B cell (primary cell): ENCODE data around the gene GALM. TPM values are rescaled to one million over a fixed set of nuclear protein-coding genes. Genes with fewer than 3 reads are reported as not detected.
"Not testable (repeated sequence)": the region's sequence is repeated elsewhere in the genome, so short reads cannot be mapped to it uniquely, and the experiment has no call there.

ENCODE experiments used
- ATAC-seq: fragments of 200-7000 bp; cut with Tn5 transposase; one replicate; pipeline ENCODE4 v1.10.0; 2021; ENCODE audit warnings: low read depth, mild to moderate bottlenecking, moderate number of reproducible peaks, moderate library complexity
- CTCF ChIA-PET: fragments of 350-600 bp; sonication (Branson Sonifier 250); formaldehyde crosslinking; loops from one replicate; lab custom pipeline; 2021; ENCODE audit warnings: antibody characterized with exemption, inconsistent platforms; lab: Charles Lee
- POLR2A ChIA-PET: fragments of 350-600 bp; sonication (Branson Sonifier 250); formaldehyde crosslinking; loops from one replicate; lab custom pipeline; 2021; ENCODE audit warnings: antibody characterized with exemption; lab: Charles Lee
- DNase-seq: peaks from one replicate; pipeline ENCODE4 v3.0.0; 2013
- H2AFZ ChIP-seq: 2 replicates; pipeline ENCODE4 v1.6.1; 2012; ENCODE audit warnings: mild to moderate bottlenecking, low read depth, low read length; ENCODE audit not compliant: insufficient read depth, poor library complexity, severe bottlenecking
- H3K27ac ChIP-seq, 2 donors: 1 replicate in 1 of 2; 2 replicates in 1 of 2; pipeline ENCODE4 v1.5.1; 2012 to 2013; ENCODE audit warnings: low read length in 2 of 2, mild to moderate bottlenecking in 2 of 2, moderate library complexity in 1 of 2
- H3K27me3 ChIP-seq, 4 experiments: fragments of 200-600 bp in 1 of 4; sonication (generic) in 1 of 4; replicated peaks in 1 of 4; 1 replicate in 2 of 4; 2 replicates in 2 of 4; pipeline versions ENCODE4 v1.6.1 to v1.7.0; 2013 to 2016; ENCODE audit warnings: low read length in 3 of 4, mild to moderate bottlenecking in 2 of 4, mixed read lengths in 1 of 4, moderate library complexity in 1 of 4; ENCODE audit not compliant: insufficient read depth in 4 of 4, control insufficient read depth in 3 of 4; ENCODE audit errors: control extremely low read depth in 1 of 4
- H3K36me3 ChIP-seq, 2 experiments: replicated peaks in 1 of 2; 1 replicate in 1 of 2; 2 replicates in 1 of 2; pipeline versions ENCODE4 v1.6.1 to v1.7.1; 2013; ENCODE audit warnings: low read length in 1 of 2; ENCODE audit not compliant: insufficient read depth in 2 of 2, control insufficient read depth in 1 of 2; ENCODE audit errors: control extremely low read depth in 1 of 2, extremely low read depth in 1 of 2
- H3K4me1 ChIP-seq, 2 donors: fragments of 200-600 bp in 1 of 2; sonication (generic) in 1 of 2; 1 replicate in 1 of 2; 2 replicates in 1 of 2; pipeline versions ENCODE4 v1.5.1 to v1.6.1; 2013 to 2017; ENCODE audit warnings: low read length in 2 of 2; ENCODE audit not compliant: control insufficient read depth in 2 of 2, insufficient read depth in 2 of 2
- H3K4me2 ChIP-seq: replicated peaks from 2 replicates; pipeline ENCODE3; 2012; ENCODE audit warnings: mild to moderate bottlenecking, low read depth, low read length; ENCODE audit not compliant: poor library complexity, severe bottlenecking
- H3K4me3 ChIP-seq, 5 experiments: fragments of 200-600 bp in 1 of 5; sonication (generic) in 1 of 5; 1 replicate in 3 of 5; 2 replicates in 2 of 5; pipeline versions ENCODE4 v1.5.1 to v1.7.0; 2011 to 2016; ENCODE audit warnings: low read length in 4 of 5, mild to moderate bottlenecking in 4 of 5, low read depth in 2 of 5, control low read depth in 1 of 5, moderate library complexity in 1 of 5; ENCODE audit not compliant: insufficient read depth in 1 of 5; ENCODE audit errors: control extremely low read depth in 1 of 5, extremely low read depth in 1 of 5
- H3K79me2 ChIP-seq: fragments of 200-600 bp; sonication (generic); one replicate; pipeline ENCODE4 v1.6.0; 2016; ENCODE audit warnings: low read length; ENCODE audit not compliant: control insufficient read depth, insufficient read depth
- H3K9ac ChIP-seq: fragments of 200-600 bp; sonication (generic); 2 replicates; pipeline ENCODE4 v1.6.1; 2017; ENCODE audit warnings: mild to moderate bottlenecking, low read length, moderate library complexity
- H3K9me3 ChIP-seq, 3 donors: one replicate each; pipeline versions ENCODE4 v1.6.1 to v1.7.1; 2013; ENCODE audit warnings: low read length in 2 of 3; ENCODE audit not compliant: control insufficient read depth in 2 of 3, insufficient read depth in 1 of 3; ENCODE audit errors: control extremely low read depth in 1 of 3
- H4K20me1 ChIP-seq: 2 replicates; pipeline ENCODE4 v1.6.0; 2012; ENCODE audit warnings: mild to moderate bottlenecking, low read length; ENCODE audit not compliant: insufficient read depth, control insufficient read depth, poor library complexity, severe bottlenecking
- H3K27ac Mint-ChIP-seq: one replicate; pipeline ENCODE4 v1.8.0; 2021; ENCODE audit warnings: mixed read lengths
- H3K27me3 Mint-ChIP-seq: one replicate; pipeline ENCODE4 v1.8.0; 2021; ENCODE audit warnings: mixed read lengths
- H3K4me1 Mint-ChIP-seq: one replicate; pipeline ENCODE4 v1.8.0; 2021; ENCODE audit warnings: mixed read lengths
- H3K4me3 Mint-ChIP-seq: one replicate; pipeline ENCODE4 v1.8.0; 2021; ENCODE audit warnings: mixed read lengths
- H3K9me3 Mint-ChIP-seq: one replicate; pipeline ENCODE4 v1.8.0; 2022; ENCODE audit warnings: mixed read lengths; ENCODE audit not compliant: insufficient read depth
- EZH2 ChIP-seq: IDR thresholded peaks from 2 replicates; pipeline ENCODE4 v1.6.1; 2012; ENCODE audit warnings: borderline replicate concordance, low read depth, mild to moderate bottlenecking, moderate library complexity, low read length; ENCODE audit not compliant: insufficient read depth, poor library complexity, severe bottlenecking
- WGBS: methylation state at CpG from one replicate; pipeline ENCODE4 v1.1.5; 2013; ENCODE audit warnings: missing lambda C conversion rate; ENCODE audit not compliant: insufficient coverage; 5-methylcytosine and 5-hydroxymethylcytosine counted together
- intact Hi-C: fragments of 100-400 bp; cut with micrococcal nuclease; formaldehyde crosslinking; loops from one replicate; pipeline ENCODE4 v1.10.0; 2022
- polyA plus RNA-seq: library from polyadenylated mRNA; depleted of rRNA; stranded (reverse); fragments of >200 nt; gene quantifications from 2 replicates; pipeline ENCODE4 v1.2.3, GENCODE V29; 2012
- total RNA-seq, 2 donors: library from RNA; stranded (reverse); fragments of 120-200 nt in 1 of 2; gene quantifications; 1 replicate in 1 of 2; 2 replicates in 1 of 2; pipeline versions ENCODE4 v1.2.3 to v1.2.4, GENCODE V29; 2013 to 2022
- TF ChIP-seq, protein P1 (sequence below): fragments of 200-600 bp; IDR thresholded peaks from one replicate; pipeline ENCODE4 v1.8.0; 2022; ENCODE audit warnings: antibody characterized with exemption, mild to moderate bottlenecking

The GALM gene
- total and polyA plus RNA-seq, 2 donors (not counting 1 experiment from before 2014, with no cell fraction given) = 5.1 to 9.7 TPM

- Mint-ChIP-seq H3K4me3 (no peak overlapping the region), H3K27me3 (no peaks in the 10 kb centered on the region), H3K4me1 (no peaks in the 10 kb centered on the region), H3K27ac (no peak overlapping the region), H3K9me3 (no peaks in the 10 kb centered on the region)
- Histone ChIP-seq H3K36me3 (peaks cover 7 to 32% of the 10 kb centered on the region in 2 experiments), H3K4me1 (no peaks in the 10 kb centered on the region), H3K27me3 (no peaks in the 10 kb centered on the region), H3K4me3 (no peak overlapping the region), H3K9ac (no peak overlapping the region), H4K20me1 (no peaks in the 10 kb centered on the region), H3K9me3 (no peaks in the 10 kb centered on the region), H3K27ac (no peak overlapping the region), H3K4me2 (no peak overlapping the region), H3K79me2 (no peaks in the 10 kb centered on the region), H2AFZ (no peak overlapping the region)
- ATAC-seq (no peak), DNase-seq (no peak)
- ChIA-PET CTCF (no interaction called here), POLR2A (no interaction called here)
- intact Hi-C loops = no loop called here
- no CpG with 5 or more reads among the region's 2 CpGs for WGBS
- no peak for TF ChIP-seq EZH2
- TF ChIP-seq, protein P1, sequence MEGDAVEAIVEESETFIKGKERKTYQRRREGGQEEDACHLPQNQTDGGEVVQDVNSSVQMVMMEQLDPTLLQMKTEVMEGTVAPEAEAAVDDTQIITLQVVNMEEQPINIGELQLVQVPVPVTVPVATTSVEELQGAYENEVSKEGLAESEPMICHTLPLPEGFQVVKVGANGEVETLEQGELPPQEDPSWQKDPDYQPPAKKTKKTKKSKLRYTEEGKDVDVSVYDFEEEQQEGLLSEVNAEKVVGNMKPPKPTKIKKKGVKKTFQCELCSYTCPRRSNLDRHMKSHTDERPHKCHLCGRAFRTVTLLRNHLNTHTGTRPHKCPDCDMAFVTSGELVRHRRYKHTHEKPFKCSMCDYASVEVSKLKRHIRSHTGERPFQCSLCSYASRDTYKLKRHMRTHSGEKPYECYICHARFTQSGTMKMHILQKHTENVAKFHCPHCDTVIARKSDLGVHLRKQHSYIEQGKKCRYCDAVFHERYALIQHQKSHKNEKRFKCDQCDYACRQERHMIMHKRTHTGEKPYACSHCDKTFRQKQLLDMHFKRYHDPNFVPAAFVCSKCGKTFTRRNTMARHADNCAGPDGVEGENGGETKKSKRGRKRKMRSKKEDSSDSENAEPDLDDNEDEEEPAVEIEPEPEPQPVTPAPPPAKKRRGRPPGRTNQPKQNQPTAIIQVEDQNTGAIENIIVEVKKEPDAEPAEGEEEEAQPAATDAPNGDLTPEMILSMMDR = no peak
These were observed 16.2 kb downstream of the GALM start for GRCh38 chr2:38682008-38682575.

- DNase-seq, H3K27ac Mint-ChIP-seq, H4K20me1 ChIP-seq, H3K27me3 Mint-ChIP-seq, H3K4me3 Mint-ChIP-seq, H3K4me2 ChIP-seq, intact Hi-C loops, H3K27ac ChIP-seq, H3K9ac ChIP-seq, H3K9me3 ChIP-seq, H3K4me1 Mint-ChIP-seq, CTCF ChIA-PET, H3K9me3 Mint-ChIP-seq, POLR2A ChIA-PET, H3K79me2 ChIP-seq, H2AFZ ChIP-seq, H3K4me1 ChIP-seq, H3K27me3 ChIP-seq, H3K4me3 ChIP-seq, ATAC-seq: not testable (repeated sequence)
- peaks cover 5 to 27% of the 10 kb centered on the region in 2 experiments for H3K36me3 ChIP-seq
- WGBS = 100% methylated on average over 4 of the region's 10 CpGs
These were observed 16.7 kb downstream of the GALM start for GRCh38 chr2:38682620-38683019.
